ENCODE results near the gene B3GNT2. TPM values are rescaled to one million over a fixed set of nuclear protein-coding genes. Genes with fewer than 3 reads are reported as not detected.

The B3GNT2 gene
- polyA plus RNA-seq, 1 donor from 2014 or later = 5.8 TPM

DNA sequence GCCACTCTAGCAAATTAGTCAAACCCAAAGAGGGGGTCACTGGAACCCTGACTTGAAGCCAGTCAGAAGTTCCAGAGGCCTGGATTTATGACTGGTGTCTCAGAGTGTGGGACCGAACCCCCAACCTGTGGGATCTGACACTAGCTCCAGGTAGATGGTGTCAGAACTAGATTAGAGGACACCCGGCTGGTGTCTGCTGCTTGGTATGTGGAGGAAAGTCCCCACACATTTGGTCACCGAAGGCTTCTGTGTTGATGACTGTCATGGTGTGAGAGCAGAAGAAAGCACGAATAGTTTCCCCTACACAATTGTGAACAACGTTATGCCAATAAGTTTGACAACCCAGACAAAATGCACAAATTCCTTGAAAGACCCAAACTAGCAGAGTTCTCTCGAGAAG lies 48.1 kb downstream of the B3GNT2 start (continued):
- TF ChIP-seq, protein P1, sequence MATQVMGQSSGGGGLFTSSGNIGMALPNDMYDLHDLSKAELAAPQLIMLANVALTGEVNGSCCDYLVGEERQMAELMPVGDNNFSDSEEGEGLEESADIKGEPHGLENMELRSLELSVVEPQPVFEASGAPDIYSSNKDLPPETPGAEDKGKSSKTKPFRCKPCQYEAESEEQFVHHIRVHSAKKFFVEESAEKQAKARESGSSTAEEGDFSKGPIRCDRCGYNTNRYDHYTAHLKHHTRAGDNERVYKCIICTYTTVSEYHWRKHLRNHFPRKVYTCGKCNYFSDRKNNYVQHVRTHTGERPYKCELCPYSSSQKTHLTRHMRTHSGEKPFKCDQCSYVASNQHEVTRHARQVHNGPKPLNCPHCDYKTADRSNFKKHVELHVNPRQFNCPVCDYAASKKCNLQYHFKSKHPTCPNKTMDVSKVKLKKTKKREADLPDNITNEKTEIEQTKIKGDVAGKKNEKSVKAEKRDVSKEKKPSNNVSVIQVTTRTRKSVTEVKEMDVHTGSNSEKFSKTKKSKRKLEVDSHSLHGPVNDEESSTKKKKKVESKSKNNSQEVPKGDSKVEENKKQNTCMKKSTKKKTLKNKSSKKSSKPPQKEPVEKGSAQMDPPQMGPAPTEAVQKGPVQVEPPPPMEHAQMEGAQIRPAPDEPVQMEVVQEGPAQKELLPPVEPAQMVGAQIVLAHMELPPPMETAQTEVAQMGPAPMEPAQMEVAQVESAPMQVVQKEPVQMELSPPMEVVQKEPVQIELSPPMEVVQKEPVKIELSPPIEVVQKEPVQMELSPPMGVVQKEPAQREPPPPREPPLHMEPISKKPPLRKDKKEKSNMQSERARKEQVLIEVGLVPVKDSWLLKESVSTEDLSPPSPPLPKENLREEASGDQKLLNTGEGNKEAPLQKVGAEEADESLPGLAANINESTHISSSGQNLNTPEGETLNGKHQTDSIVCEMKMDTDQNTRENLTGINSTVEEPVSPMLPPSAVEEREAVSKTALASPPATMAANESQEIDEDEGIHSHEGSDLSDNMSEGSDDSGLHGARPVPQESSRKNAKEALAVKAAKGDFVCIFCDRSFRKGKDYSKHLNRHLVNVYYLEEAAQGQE (IDR thresholded peaks at IDR 0.05; ENCODE audit: borderline replicate concordance) = no peak

DNA sequence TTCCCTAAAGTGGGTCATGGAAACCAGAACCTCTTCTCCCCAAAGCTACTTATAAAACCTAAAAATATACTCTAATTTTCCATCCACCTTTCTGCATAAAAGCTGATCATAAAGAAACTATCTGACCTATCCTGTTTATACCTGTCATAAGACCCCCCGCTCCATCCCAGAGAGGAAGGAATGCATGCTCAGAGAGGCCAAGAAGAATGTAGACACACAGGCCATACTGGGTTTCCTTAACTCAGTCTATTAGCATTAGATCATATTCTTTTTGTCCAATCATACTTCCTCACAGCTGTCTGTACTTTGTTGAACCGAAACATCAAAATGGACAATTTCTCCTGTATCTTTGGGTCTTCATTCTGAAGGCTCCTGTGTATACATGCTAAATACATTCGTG lies 52.3 kb downstream of the B3GNT2 start:
- no peaks in the 10 kb centered on the region for H3F3A ChIP-seq (ENCODE audit: insufficient read depth, low read length, poor library complexity, severe bottlenecking)
- H3K4me3 ChIP-seq (ENCODE audit: low read length) = no peak overlapping the region
- no peaks in the 10 kb centered on the region for H3K9me2 ChIP-seq (ENCODE audit: insufficient read depth, low read length)
- no peaks in the 10 kb centered on the region for H4K20me1 ChIP-seq (ENCODE audit: insufficient read depth)
- no peak overlapping the region for H3K4me2 ChIP-seq (ENCODE audit: low read length)
- H3K9me3 ChIP-seq (ENCODE audit: low read length) = no peaks in the 10 kb centered on the region
- no peak overlapping the region for H3K27ac ChIP-seq (ENCODE audit: low read length)
- no peak for TF ChIP-seq POLR2AphosphoS5 (IDR thresholded peaks at IDR 0.05)
- TF ChIP-seq EP300 (conservative IDR thresholded peaks at IDR 0.05; ENCODE audit: poor library complexity, severe bottlenecking) = no peak
- TF ChIP-seq EZH2 (IDR thresholded peaks at IDR 0.05; ENCODE audit: borderline replicate concordance, insufficient read depth, low read length, poor library complexity, severe bottlenecking) = no peak
- no peak for TF ChIP-seq TAF1 (IDR thresholded peaks at IDR 0.05; ENCODE audit: low read depth)
- no peak for TF ChIP-seq SMC3 (conservative IDR thresholded peaks at IDR 0.05; ENCODE audit: poor library complexity)
- TF ChIP-seq, protein P1 (IDR thresholded peaks at IDR 0.05; ENCODE audit: borderline replicate concordance) = no peak
- TF ChIP-seq, protein P2, sequence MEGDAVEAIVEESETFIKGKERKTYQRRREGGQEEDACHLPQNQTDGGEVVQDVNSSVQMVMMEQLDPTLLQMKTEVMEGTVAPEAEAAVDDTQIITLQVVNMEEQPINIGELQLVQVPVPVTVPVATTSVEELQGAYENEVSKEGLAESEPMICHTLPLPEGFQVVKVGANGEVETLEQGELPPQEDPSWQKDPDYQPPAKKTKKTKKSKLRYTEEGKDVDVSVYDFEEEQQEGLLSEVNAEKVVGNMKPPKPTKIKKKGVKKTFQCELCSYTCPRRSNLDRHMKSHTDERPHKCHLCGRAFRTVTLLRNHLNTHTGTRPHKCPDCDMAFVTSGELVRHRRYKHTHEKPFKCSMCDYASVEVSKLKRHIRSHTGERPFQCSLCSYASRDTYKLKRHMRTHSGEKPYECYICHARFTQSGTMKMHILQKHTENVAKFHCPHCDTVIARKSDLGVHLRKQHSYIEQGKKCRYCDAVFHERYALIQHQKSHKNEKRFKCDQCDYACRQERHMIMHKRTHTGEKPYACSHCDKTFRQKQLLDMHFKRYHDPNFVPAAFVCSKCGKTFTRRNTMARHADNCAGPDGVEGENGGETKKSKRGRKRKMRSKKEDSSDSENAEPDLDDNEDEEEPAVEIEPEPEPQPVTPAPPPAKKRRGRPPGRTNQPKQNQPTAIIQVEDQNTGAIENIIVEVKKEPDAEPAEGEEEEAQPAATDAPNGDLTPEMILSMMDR (IDR thresholded peaks at IDR 0.05; ENCODE audit: poor library complexity, severe bottlenecking) = no peak
- no peak for TF ChIP-seq RAD21 (conservative IDR thresholded peaks at IDR 0.05)
- no peak for TF ChIP-seq MXI1 (conservative IDR thresholded peaks at IDR 0.05; ENCODE audit: poor library complexity, severe bottlenecking)
- no peaks in the 10 kb centered on the region for H3K27me3 ChIP-seq (ENCODE audit: insufficient read depth, low read depth, low read length)
- H3K36me3 ChIP-seq (ENCODE audit: insufficient read depth, low read length) = no peaks in the 10 kb centered on the region
- no peak overlapping the region for H3K9ac ChIP-seq (ENCODE audit: low read length)
- no peaks in the 10 kb centered on the region for H3K79me2 ChIP-seq (replicated peaks; ENCODE audit: insufficient read depth, low read length)
- no peak overlapping the region for H2AFZ ChIP-seq (ENCODE audit: low read depth, low read length)

Measured in neural cell (in vitro differentiated cells).